ENCODE results near the gene EP400.

DNA sequence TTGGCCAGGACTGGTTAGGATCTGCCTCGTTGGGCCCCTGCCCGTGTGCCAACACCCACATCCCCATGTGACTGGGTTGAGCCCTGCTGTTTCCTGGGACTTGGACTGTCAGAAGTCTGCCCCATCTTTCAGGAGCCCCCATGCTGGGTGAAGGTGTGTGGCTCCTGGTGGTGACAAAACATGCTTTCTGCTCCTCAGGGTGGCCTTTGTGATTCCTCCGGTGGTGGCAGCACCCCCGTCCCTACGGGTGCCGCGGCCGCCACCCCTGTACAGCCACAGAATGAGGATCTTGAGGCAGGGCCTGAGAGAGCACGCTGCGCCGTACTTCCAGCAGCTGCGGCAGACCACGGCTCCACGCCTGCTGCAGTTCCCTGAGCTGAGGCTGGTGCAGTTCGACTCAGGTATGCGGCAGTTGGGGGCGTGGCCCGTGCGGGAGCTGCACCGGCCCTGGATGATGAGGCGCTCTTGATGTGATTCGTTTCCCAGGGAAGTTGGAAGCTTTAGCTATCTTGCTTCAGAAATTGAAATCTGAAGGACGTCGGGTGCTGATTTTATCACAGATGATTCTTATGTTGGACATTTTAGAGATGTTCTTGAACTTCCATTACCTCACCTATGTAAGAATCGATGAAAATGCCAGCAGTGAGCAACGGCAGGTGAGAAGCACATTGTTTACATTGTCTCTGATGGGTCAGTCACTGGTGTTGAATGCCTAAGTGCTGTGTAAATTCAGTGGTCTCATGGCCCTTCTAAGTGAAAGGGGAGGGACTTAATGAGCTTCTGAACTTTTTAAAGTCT, 80.0 kb downstream of the EP400 start:
- TF ChIP-seq TAF1 (IDR thresholded peaks at IDR 0.05; ENCODE audit: borderline replicate concordance, low read depth, low read length) = no peak
- no peak for TF ChIP-seq POLR2A (IDR thresholded peaks at IDR 0.05; ENCODE audit: low read depth, low read length)
- TF ChIP-seq POLR2AphosphoS5 (IDR thresholded peaks at IDR 0.05; ENCODE audit: low read depth, low read length) = no peak
